ENCODE data around the gene MED1. TPM values are rescaled to one million over a fixed set of nuclear protein-coding genes. Genes with fewer than 3 reads are reported as not detected.

MED1 gene
- total and polyA plus RNA-seq, 2 of the 4 experiments (the other 2 are of a cell fraction): 16.9 to 24.2 TPM

- no TSS peak for BruUV-seq (replicated peaks)
- no peak overlapping the region for H3K4me3 ChIP-seq (ENCODE audit: insufficient read depth, low read depth, low read length)
- 0 out of 2 replicates have a peak, but pooled peaks cover 3% of the 10 kb centered on the region for H3K9me1 ChIP-seq (ENCODE audit: insufficient read depth, low read length)
- no peak overlapping the region for H3K9ac ChIP-seq (ENCODE audit: low read depth, low read length)
- ATAC-seq (ENCODE audit: low read depth): no peak
- TF ChIP-seq USF2 (IDR thresholded peaks at IDR 0.05; ENCODE audit: low read depth, low read length): no peak
- no peak for TF ChIP-seq FOS (IDR thresholded peaks at IDR 0.05; ENCODE audit: low read depth, low read length)
- TF ChIP-seq MAFK (IDR thresholded peaks at IDR 0.05; ENCODE audit: low read depth, low read length): no peak
- no peak for TF ChIP-seq RFX5 (IDR thresholded peaks at IDR 0.05; ENCODE audit: low read depth, low read length)
- no peak for TF ChIP-seq RCOR1 (IDR thresholded peaks at IDR 0.05; ENCODE audit: insufficient replicate concordance, low read length)
- no peak for TF ChIP-seq CHD1 (IDR thresholded peaks at IDR 0.05; ENCODE audit: low read depth, low read length)
- TF ChIP-seq SMC3 (IDR thresholded peaks at IDR 0.05; ENCODE audit: low read depth, low read length): no peak
- no peak for TF ChIP-seq POLR2A (IDR thresholded peaks at IDR 0.05; ENCODE audit: low read depth, low read length)
- TF ChIP-seq BHLHE40 (IDR thresholded peaks at IDR 0.05; ENCODE audit: low read depth, low read length): no peak
- no peak for TF ChIP-seq MXI1 (IDR thresholded peaks at IDR 0.05; ENCODE audit: borderline replicate concordance, low read depth, low read length)
- no peak for TF ChIP-seq MAZ (IDR thresholded peaks at IDR 0.05; ENCODE audit: borderline replicate concordance, low read depth, low read length)
- no peak for TF ChIP-seq NFE2L2 (IDR thresholded peaks at IDR 0.05; ENCODE audit: low read depth, low read length)
- TF ChIP-seq ELK1 (IDR thresholded peaks at IDR 0.05; ENCODE audit: borderline replicate concordance, low read depth, low read length): no peak
- TF ChIP-seq RAD21 (IDR thresholded peaks at IDR 0.05; ENCODE audit: low read length): no peak
- no peak for TF ChIP-seq CEBPB (IDR thresholded peaks at IDR 0.05; ENCODE audit: low read depth, low read length)
- no peak for TF ChIP-seq CTCF (conservative IDR thresholded peaks at IDR 0.05; ENCODE audit: low read depth, low read length)
- no peak overlapping the region for H4K91ac ChIP-seq (ENCODE audit: insufficient read depth, low read depth, low read length)
- in situ Hi-C loops (cut with MboI; ENCODE audit: low sequenced_read_pairs): no loop called here
- no peak overlapping the region for H3K14ac ChIP-seq (replicated peaks; ENCODE audit: low read depth, low read length)
- intact Hi-C loops (cut with micrococcal nuclease): no loop called here
- DNase-seq: no peak
- dilution Hi-C loops (cut with HindIII; ENCODE audit: low sequenced_read_pairs, unreplicated experiment): no loop called here
- no peak overlapping the region for H4K5ac ChIP-seq (ENCODE audit: low read depth, low read length)
- no peak overlapping the region for H3K18ac ChIP-seq (ENCODE audit: low read depth, low read length)
- H3K4me1 ChIP-seq (ENCODE audit: control insufficient read depth, insufficient read depth, low read length): peaks cover 2% of the 10 kb centered on the region; the same call in 1 of the 2 replicates
- H3K4ac ChIP-seq (ENCODE audit: low read depth, low read length): no peak overlapping the region
- no peak overlapping the region for H3K4me2 ChIP-seq (ENCODE audit: low read depth, low read length)
- no peak overlapping the region for H2BK15ac ChIP-seq (ENCODE audit: low read depth, low read length)
- ChIA-PET CTCF (interaction anchor here (1.2 kb wide), 1 partner anchor 11 kb away, joined by 6 read pairs; no protein-coding TSS in a partner anchor), POLR2A (ENCODE audit: unreplicated experiment) (no interaction called here)
- no peak overlapping the region for H3K56ac ChIP-seq (ENCODE audit: extremely low read depth, insufficient read depth, low read length)
- peaks cover 13% of the 10 kb centered on the region; the same call in 1 of the 2 replicates for H4K20me1 ChIP-seq (ENCODE audit: insufficient read depth, low read length)
- H3K27me3 ChIP-seq (ENCODE audit: control insufficient read depth, insufficient read depth, low read length): no peaks in the 10 kb centered on the region
- no peak overlapping the region for H2BK20ac ChIP-seq (ENCODE audit: low read depth, low read length)
- no peak overlapping the region for H4K8ac ChIP-seq (ENCODE audit: low read depth in 2 of 2, low read length in 2 of 2)
- WGBS, 2 experiments (ENCODE audit: extremely low coverage in 2 of 2, insufficient read length in 1 of 2): 44% methylated on average over 2 of the region's 2 CpGs; no CpG with 5 or more reads in 1 of the 2 experiments
- H2AFZ ChIP-seq (replicated peaks; ENCODE audit: low read length, poor library complexity): no peak overlapping the region
- H2AK5ac ChIP-seq (ENCODE audit: low read depth, low read length): no peak overlapping the region
- peaks cover 9 to 27% of the 10 kb centered on the region in 2 experiments; a peak in 3 of 4 replicates for H3K79me1 ChIP-seq (ENCODE audit: low read depth in 1 of 2, low read length in 2 of 2)
- no peak overlapping the region for H3K27ac ChIP-seq (ENCODE audit: insufficient read depth, low read length)
- H3K23ac ChIP-seq (ENCODE audit: low read depth, low read length): no peak overlapping the region
- no peak overlapping the region for H2AK9ac ChIP-seq (replicated peaks; ENCODE audit: low read depth, low read length, poor library complexity)
- H3K36me3 ChIP-seq (ENCODE audit: control insufficient read depth, insufficient read depth, low read length): no peaks in the 10 kb centered on the region
- H3K9me3 ChIP-seq (ENCODE audit: control insufficient read depth, insufficient read depth, low read length): no peaks in the 10 kb centered on the region
- no peak overlapping the region for H2BK5ac ChIP-seq (ENCODE audit: low read depth, low read length, poor library complexity, severe bottlenecking)
- no peak overlapping the region for H2BK120ac ChIP-seq (ENCODE audit: low read depth, low read length)
These were observed 74.6 kb downstream of the MED1 start for GRCh38 chr17:39376434-39376833.
